HG03196 (cell line): ENCODE results near the gene ZFYVE16.
"Not testable (repeated sequence)": the region's sequence is repeated elsewhere in the genome, so short reads cannot be mapped to it uniquely, and the experiment has no call there.

Experiments
- ATAC-seq: cut with Tn5 transposase; IDR thresholded peaks from one replicate; pipeline ENCODE4 v1.9.1; 2021; ENCODE audit not compliant: unreplicated experiment

Gene ZFYVE16

DNA sequence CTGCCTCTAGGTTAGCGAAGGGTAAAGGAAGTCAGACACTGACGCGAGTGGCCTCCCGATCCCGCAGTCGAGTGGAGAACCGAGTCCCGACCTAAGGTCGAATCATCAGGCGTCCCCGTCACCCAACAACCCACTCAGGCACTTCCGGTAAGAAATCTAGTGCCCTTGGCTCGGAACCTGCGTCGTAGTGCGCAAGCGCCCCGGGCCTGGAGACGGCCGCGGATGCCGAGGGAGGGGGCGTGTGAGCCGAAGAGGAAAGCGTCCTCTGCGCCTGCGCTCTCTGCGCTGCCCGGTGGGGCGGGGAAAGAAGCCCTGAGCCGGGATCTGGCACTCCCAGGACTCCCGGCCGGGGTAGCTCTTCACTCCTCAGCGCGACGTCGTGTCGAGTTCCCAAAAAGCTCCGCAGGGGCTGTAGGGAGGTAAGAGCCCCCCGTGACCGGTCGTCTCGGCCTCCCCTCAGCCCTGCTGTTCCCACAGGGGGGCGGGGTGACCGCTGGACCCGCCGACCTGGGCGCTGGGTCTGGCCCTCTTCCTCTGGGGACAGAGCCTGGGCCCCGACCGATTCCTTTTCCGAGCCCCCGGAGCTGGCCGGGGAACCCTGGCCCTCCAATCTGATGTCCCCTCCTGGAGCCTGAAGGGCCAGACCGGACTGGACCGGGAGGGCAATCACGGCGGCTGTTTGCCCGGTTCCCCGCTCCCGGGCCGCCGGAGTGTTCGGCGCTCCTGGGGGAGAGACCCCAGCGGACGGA lies at the start of gene ZFYVE16:
TSS of gene ZFYVE16 (plus strand) at position 330 of the 749 bp plus-strand sequence. CDS start 26,084 bp downstream, outside the sequence.
- ATAC-seq, result peak; percentile 81

DNA sequence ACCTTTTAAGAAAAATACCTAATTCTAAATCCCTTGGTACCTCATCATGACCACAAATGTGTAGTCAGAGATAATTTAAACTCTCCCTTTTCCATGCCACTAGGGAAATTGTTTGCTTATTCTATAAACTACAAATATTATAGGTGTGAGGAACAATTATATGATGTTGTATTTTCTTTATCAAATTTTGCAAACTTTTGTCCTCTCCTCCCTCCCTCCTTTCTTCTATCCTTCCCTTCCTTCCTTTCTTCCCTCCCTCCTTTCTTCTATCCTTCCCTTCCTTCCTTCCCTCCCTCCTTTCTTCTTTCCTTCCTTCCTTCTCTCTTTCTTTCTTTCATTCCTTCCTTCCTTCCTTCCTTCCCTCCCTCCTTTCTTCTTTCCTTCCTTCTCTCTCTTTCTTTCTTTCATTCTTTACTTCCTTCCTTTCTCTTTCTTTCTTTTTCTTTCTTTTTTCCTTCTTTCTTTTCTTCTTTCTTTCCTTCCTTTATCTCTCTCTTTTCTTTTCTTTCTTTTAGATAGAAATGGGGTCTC lies 46.9 kb upstream of the ZFYVE16 start:
- no peak for ATAC-seq

GRCh38 chr5:80364892-80365291 lies 43.0 kb upstream of the ZFYVE16 start:
- no peak for ATAC-seq

GRCh38 chr5:80368661-80369480 lies 39.0 kb upstream of the ZFYVE16 start:
- no peak for ATAC-seq

DNA sequence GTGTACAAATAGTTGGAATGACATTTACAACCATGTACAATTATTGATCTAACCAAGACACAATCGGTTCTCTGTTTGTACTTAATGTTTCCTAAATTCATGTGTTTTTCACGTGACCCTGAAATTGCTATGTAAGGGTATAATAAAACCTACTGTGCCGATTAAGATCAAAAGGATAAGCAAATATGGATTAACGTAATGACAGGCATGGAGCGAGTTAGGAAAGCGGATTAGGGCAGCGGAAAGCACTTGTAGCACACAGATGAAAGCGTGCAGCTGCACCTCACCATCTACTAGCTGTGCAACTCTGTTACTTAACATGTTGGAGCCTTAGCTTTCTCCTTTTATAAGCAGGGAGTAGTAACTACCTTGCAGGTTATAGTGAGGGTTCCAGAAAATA lies 38.3 kb upstream of the ZFYVE16 start:
- ATAC-seq, result no peak

DNA sequence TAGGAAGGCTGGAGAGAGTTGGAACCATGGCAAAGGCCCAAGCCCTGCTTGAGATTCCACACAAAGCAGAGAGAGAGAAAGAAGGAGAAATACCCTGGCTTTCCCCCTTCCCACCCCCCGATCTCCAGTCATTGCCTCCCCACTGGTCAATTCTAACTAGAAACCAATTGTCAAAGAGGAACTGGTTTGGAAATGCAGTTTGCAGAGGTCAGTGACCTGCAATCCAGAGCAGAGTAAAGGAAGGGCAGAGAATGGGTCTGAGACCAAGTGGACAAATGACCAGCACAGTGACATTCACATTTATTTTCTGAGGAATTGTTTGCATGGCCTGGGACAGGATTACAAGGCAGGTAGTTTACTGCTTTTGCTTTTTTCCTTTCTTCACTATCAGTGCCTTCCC lies 37.5 kb upstream of the ZFYVE16 start:
- no peak for ATAC-seq

GRCh38 chr5:80372780-80373179 lies 35.1 kb upstream of the ZFYVE16 start:
- ATAC-seq, result no peak

DNA sequence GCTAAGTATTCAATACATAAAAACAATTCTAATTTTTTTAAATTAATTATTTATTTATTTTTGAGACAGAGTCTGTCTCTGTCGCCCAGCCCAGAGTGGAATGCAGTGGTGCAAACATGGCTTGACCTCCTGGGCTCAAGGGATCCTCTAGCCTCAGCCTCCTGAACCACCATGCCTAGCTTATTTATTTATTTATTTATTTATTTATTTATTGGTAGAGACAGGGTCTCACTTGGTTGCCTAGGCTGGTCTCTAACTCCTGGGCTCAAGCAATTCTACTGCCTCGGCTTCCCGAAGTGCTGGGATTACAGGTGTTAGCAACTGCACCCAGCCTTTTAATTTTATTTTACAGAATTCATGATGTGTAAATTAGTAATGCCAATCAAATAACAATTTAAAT lies 33.7 kb upstream of the ZFYVE16 start:
- ATAC-seq, result no peak

DNA sequence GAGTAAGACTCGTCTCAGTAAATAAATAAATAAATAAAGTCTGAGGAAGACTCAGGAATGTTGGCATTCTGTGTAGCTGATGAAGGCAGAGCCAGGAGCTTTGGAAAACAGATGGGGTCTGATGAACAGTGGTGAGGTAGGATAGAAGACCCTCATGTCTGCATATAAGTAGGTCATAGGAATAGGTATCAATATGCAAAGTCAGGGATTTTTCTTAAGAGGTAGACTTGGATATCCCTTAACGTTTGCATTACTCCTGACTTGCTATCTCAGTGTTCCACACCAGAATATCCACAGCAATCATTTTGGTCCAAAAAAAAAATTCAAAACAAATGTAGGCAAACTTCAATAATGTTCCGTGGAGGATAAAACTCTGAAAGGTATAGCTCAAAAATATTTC lies 31.3 kb upstream of the ZFYVE16 start:
- ATAC-seq, result no peak

GRCh38 chr5:80382488-80382887 lies 25.4 kb upstream of the ZFYVE16 start:
- no peak for ATAC-seq

- peak; percentile 56 for ATAC-seq
Observed at GRCh38 chr5:80387063-80387768, 20.6 kb upstream of the ZFYVE16 start.

DNA sequence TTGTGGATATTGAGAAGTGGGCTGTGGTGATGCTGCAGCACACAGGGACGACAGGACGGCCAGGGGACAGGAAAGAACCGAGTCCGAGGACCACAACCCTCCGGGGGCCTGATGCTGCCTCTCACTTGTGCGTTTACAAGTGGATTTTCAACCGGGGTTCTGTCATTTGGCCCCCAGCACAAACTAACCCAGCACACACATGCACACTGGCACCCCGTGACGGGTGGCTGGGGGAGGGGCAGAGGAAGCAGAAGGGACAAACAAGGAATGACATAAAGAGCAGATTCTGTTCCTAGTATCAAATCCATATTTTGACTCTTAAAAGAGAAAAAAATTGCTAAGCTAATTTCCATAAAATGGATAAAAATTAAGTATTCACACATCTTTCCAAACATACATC lies 18.3 kb upstream of the ZFYVE16 start:
- no peak for ATAC-seq

DNA sequence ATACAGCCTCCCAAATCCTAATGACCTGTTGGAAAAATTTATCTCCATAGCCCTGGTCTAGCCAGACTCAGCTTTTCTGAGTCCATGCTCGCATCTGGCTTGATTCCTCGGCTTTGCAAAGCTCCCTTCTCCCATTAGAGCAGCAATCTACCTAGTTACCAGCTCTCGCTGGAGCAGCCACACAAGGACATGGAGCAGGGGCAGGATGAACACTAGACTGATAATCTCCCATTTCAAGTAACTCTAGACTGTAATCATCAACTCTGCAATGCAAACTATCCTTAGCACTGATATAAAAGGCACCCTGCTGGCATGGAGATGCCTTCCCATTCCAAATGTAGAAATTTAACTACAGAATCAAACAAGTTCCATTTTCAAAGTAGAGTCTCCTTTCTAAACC lies 17.5 kb upstream of the ZFYVE16 start:
- not testable (repeated sequence) for ATAC-seq

DNA sequence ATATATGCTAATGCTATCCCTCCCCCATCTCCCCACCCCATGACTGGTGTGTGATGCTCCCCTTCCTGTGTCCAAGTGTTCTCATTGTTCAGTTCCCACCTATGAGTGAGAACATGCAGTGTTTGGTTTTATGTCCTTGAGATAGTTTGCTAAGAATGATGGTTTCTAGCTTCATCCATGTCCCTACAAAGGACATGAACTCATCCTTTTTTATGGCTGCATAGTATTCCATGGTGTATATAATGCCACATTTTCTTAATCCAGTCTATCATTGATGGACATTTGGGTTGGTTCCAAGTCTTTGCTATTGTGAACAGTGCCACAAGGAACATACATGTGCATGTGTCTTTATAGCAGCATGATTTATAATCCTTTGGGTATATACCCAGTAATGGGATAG lies 16.6 kb upstream of the ZFYVE16 start:
- not testable (repeated sequence) for ATAC-seq

DNA sequence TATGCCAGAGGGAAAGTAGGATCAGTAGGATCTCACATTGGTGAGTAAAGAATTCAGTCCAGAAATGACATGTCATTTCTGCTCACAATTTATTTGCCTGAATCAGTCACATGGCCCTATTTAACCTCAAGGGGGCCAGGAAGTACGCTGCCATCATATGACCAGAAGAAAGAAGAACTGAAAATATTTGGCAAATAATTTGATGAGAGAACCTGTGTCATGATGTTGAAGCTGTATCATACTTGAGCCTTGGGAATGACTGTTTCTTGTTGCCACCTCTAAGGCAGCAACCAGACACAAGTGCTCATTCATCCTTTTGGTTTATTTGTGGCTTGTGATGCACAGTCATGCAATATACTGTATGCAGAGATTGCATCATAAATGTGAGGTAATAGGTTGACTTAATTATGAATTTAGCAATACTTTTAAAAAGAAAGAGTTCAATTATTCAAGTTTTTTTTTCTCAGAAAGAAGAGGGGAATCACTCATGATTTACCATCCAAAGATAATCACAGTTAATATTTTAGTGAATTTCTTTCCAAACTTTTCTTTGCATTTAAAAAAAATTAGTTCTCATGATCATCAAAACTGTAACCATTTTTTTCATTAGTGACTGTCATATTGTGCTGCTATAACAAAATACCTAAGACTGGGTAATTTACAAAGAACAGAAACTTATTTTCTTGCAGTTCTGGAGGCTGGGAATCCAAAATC lies 8.2 kb upstream of the ZFYVE16 start:
- peak; percentile 94 for ATAC-seq

- ATAC-seq, result not testable (repeated sequence)
Observed at GRCh38 chr5:80400368-80400767, 7.5 kb upstream of the ZFYVE16 start.

- no peak for ATAC-seq
Observed at GRCh38 chr5:80403782-80404181, 4.1 kb upstream of the ZFYVE16 start.

DNA sequence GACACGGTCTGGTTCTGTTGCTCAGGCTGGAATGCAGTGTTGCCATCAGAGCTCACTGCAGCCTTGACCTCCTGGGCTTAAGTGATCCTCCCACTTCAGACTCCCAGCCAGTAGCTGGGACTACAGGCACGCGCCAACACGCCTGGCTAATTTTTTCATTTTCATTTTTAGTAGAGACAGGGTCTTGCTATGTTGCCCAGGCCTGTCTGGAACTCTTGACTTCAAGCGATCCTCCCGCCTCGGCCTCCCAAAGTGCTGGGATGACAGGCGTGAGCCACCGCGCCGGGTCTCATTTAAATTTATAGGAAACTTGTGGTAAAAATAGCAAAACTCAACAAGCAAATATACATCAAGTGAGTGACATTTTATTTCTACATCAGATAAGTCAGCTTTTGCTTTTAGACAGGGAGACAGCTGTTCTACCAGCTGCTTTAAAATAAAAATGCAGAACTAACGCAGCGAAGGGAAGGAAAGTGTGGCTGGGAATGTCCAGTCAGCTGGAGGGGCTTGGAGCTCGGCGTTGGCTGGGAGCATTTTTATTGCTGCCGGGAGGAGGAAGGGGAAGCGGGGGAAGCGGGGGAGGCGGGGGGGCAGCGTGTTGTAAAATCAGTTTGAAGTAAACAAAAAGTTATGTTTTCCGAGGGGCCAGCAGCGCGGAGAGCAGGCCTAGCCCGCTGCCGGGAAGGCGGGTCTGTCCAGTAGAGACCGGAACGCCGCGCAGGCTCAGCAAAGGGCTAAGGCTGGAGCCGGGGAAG lies 707 bp upstream of the ZFYVE16 start:
- peak; percentile 45 for ATAC-seq

DNA sequence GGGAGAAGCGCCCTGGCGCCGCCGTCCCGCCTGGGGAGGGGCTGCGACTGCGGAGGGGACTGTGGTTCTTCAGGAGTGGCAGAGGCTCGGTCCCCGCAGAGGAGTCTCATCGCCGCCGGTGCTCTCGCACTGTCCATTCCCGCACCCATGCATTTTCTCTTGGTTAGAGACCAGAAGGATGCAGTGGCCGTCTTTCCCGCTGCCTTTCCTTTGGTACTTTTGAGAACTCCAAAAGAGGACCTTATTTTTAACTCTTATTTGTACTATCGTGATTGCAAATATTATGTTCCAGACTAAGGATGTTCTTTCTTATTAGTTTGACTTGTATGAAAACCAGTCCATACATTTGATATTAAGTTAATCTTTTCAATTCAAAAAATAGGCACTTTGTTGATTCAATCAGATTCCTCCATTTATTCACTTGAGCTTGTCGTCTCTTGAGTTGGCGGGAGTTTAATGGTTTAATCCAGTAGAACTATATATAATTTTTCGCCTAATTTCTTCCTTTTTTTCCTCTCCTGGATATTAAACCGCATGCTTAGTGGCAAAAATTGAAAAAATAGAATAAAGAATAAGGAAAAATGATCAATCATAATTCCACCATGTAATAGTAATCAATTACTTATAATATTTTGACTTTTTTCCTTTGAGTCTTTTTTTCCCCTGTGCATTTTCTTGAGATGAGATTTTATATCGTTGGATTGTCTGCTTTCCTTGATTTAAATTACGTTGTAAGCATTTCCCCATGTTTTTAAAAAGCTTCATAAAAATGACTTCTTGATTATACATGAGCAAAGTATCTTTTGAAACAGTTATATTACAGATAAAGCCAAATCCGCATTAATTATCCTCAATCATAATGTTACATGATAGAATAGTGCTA lies 861 bp downstream of the ZFYVE16 start:
- peak; percentile 47 for ATAC-seq
